Hepatocyte (in vitro differentiated cells): ENCODE results near the gene TNFSF8.

Source experiments
- CTCF ChIP-seq: fragments of 200-600 bp; sonication (generic); IDR thresholded peaks from 2 replicates; pipeline ENCODE4 v1.5.1; 2016; ENCODE audit warnings: antibody characterized with exemption, mild to moderate bottlenecking; ENCODE audit not compliant: poor library complexity
- EZH2 ChIP-seq: fragments of 200-600 bp; sonication (generic); IDR thresholded peaks from 2 replicates; pipeline ENCODE4 v1.6.1; 2016; ENCODE audit warnings: antibody characterized with exemption, mild to moderate bottlenecking, borderline replicate concordance
- EZH2phosphoT487 ChIP-seq: fragments of 200-600 bp; sonication (generic); IDR thresholded peaks from one replicate; pipeline ENCODE4 v1.6.1; 2018; ENCODE audit warnings: antibody characterized with exemption, mild to moderate bottlenecking, low read depth, moderate library complexity; ENCODE audit not compliant: unreplicated experiment, severe bottlenecking

GRCh38 chr9:114916481-114916880 is 13.9 kb downstream of the TNFSF8 start:
- TF ChIP-seq CTCF (no peak), EZH2phosphoT487 (no peak), EZH2 (no peak)
